GM12878 (cell line): Measurements from ENCODE around the gene TRIP4. TPM values are rescaled to one million over a fixed set of nuclear protein-coding genes. Genes with fewer than 3 reads are reported as not detected.
A peak's percentile ranks its signal among the peaks of the same experiment; 100 is the strongest.

Experiments used
- ATF7 ChIP-seq: fragments of 450-650 bp; IDR thresholded peaks from 2 replicates; pipeline ENCODE4 v1.6.1; 2016; ENCODE audit warnings: low read depth, mild to moderate bottlenecking
- CBX3 ChIP-seq: fragments of 200-600 bp; sonication (generic); IDR thresholded peaks from 2 replicates; pipeline ENCODE4 v1.6.1; 2016; ENCODE audit warnings: low read depth, borderline replicate concordance
- CEBPB ChIP-seq, 2 experiments: fragments of 150-350 bp in 1 of 2; IDR thresholded peaks; 2 replicates each; pipeline ENCODE4 v1.6.1; 2012 to 2014; ENCODE audit warnings: low read depth in 2 of 2, low read length in 2 of 2, borderline replicate concordance in 1 of 2, inconsistent platforms in 1 of 2
- CEBPZ ChIP-seq: fragments of 150-350 bp; IDR thresholded peaks from 2 replicates; pipeline ENCODE4 v1.6.1; 2016; ENCODE audit warnings: low read depth, low read length
- CREM ChIP-seq: IDR thresholded peaks from 2 replicates; pipeline ENCODE4 v1.6.1; 2014; ENCODE audit warnings: antibody characterized with exemption, low read depth
- ETV6 ChIP-seq, 2 experiments: fragments of 450-650 bp in 1 of 2; IDR thresholded peaks in 1 of 2; conservative IDR thresholded peaks in 1 of 2; 2 replicates each; pipeline ENCODE4 v1.6.1; 2014; ENCODE audit warnings: antibody characterized with exemption in 1 of 2, borderline replicate concordance in 1 of 2, low read depth in 1 of 2, mild to moderate bottlenecking in 1 of 2, moderate library complexity in 1 of 2
- GABPA ChIP-seq: IDR thresholded peaks from 2 replicates; pipeline ENCODE4 v1.6.1; 2014; ENCODE audit warnings: antibody characterized with exemption, low read depth, mild to moderate bottlenecking, inconsistent platforms
- HCFC1 ChIP-seq: fragments of 150-350 bp; IDR thresholded peaks from 2 replicates; pipeline ENCODE4 v1.6.1; 2014; ENCODE audit warnings: low read length
- KDM1A ChIP-seq: fragments of 200-600 bp; sonication (generic); IDR thresholded peaks from 2 replicates; pipeline ENCODE4 v1.6.1; 2016; ENCODE audit warnings: borderline replicate concordance
- MAX ChIP-seq: IDR thresholded peaks from 2 replicates; pipeline ENCODE4 v1.6.1; 2012; ENCODE audit warnings: low read depth, low read length, improper control_type of control experiment
- MLLT1 ChIP-seq: fragments of 450-650 bp; IDR thresholded peaks from 2 replicates; pipeline ENCODE4 v1.6.1; 2016; ENCODE audit warnings: mild to moderate bottlenecking
- MYB ChIP-seq: fragments of 150-350 bp; IDR thresholded peaks from 2 replicates; pipeline ENCODE4 v1.6.1; 2014; ENCODE audit warnings: mild to moderate bottlenecking, low read depth, low read length, borderline replicate concordance
- NKRF ChIP-seq: fragments of 450-650 bp; conservative IDR thresholded peaks from 2 replicates; pipeline ENCODE4 v1.6.1; 2017; ENCODE audit warnings: mild to moderate bottlenecking, moderate library complexity
- SREBF1 ChIP-seq: IDR thresholded peaks from 2 replicates; pipeline ENCODE4 v1.6.1; 2012; ENCODE audit warnings: mild to moderate bottlenecking, low read length
- STAT3 ChIP-seq: IDR thresholded peaks from 2 replicates; pipeline ENCODE4 v1.6.1; 2011; ENCODE audit warnings: low read depth, low read length, improper control_type of control experiment
- SUPT20H ChIP-seq: IDR thresholded peaks from 2 replicates; pipeline ENCODE4 v1.6.1; 2011; ENCODE audit warnings: low read depth, mild to moderate bottlenecking, low read length, moderate library complexity, borderline replicate concordance; ENCODE audit not compliant: control insufficient read depth
- ZBTB11 ChIP-seq: fragments of 450-650 bp; formaldehyde crosslinking; IDR thresholded peaks from 2 replicates; pipeline ENCODE4 v1.5.0; 2022; ENCODE audit warnings: mild to moderate bottlenecking, missing genetic modification characterization
- polyA plus RNA-seq, 11 experiments: library from polyadenylated mRNA; depleted of rRNA in 4 of 11; unstranded in 6 of 11; stranded (reverse) in 5 of 11; fragments of >200 nt; fragmentation: Nextera tagmentation in 4 of 11; fragmentation: Illumina TruSeq in 1 of 11; extraction: Ambion mirVana in 4 of 11; extraction: Trizol in 1 of 11; gene quantifications; 1 replicate in 1 of 11; 2 replicates in 10 of 11; pipeline versions ENCODE4 v1.2.1 to v1.2.3, GENCODE V29; 2011 to 2016; ENCODE audit warnings: inconsistent platforms in 2 of 11, missing spikeins in 2 of 11, low read depth in 1 of 11
- total RNA-seq, 4 experiments: library from RNA; depleted of rRNA in 3 of 4; stranded (reverse); fragments of >200 nt in 3 of 4; fragmentation: Illumina TruSeq in 1 of 4; extraction: Trizol in 1 of 4; gene quantifications; 2 replicates each; pipeline versions ENCODE4 v1.2.1 to v1.2.3, GENCODE V29; 2013 to 2021

TRIP4 gene
- total and polyA plus RNA-seq, 10 of the 15 experiments (the other 5 are each of a cell fraction or from before 2014, with no cell fraction given) = 6.4 to 24.5 (median 20.0) TPM

- peak; percentile 69 for TF ChIP-seq ATF7
- TF ChIP-seq MYB = peak; percentile 82; the same call in 1 of the 2 replicates
- no peak for TF ChIP-seq KDM1A
- TF ChIP-seq SREBF1 = no peak
- no peak for TF ChIP-seq GABPA
- TF ChIP-seq CREM = no peak
- TF ChIP-seq CBX3 = no peak
- no peak for TF ChIP-seq STAT3
- no peak for TF ChIP-seq MAX
- TF ChIP-seq SUPT20H = no peak
- no peak for TF ChIP-seq ZBTB11 (CRISPR knock-in tag)
- no peak for TF ChIP-seq CEBPZ
- no peak for TF ChIP-seq CEBPB (IDR thresholded peaks at IDR 0.05; ENCODE audit: borderline replicate concordance in 1 of 2, low read depth in 2 of 2, low read length in 2 of 2)
- peak; percentile 86 for TF ChIP-seq MLLT1
- TF ChIP-seq NKRF = no peak
- TF ChIP-seq ETV6 (conservative IDR thresholded peaks at IDR 0.05 in 1 of 2, IDR thresholded peaks at IDR 0.05 in 1 of 2; ENCODE audit: borderline replicate concordance in 1 of 2, low read depth in 1 of 2) = no peak
- no peak for TF ChIP-seq HCFC1
These were observed 42.5 kb downstream of the TRIP4 start (continued) for GRCh38 chr15:64430000-64430735.
